Loucy (cell line): Measurements from ENCODE around the gene ANGPTL8.

ENCODE experiments used
- EZH2phosphoT487 ChIP-seq: fragments of 200-600 bp; IDR thresholded peaks from 2 replicates; pipeline ENCODE4 v1.6.1; 2018; ENCODE audit warnings: antibody characterized with exemption, mild to moderate bottlenecking, moderate library complexity, borderline replicate concordance
- TF ChIP-seq, protein P1 (sequence below): fragments of 200-600 bp; sonication (generic); conservative IDR thresholded peaks from 2 replicates; pipeline ENCODE4 v1.5.1; 2014; ENCODE audit warnings: mild to moderate bottlenecking, antibody characterized with exemption, low read length

DNA sequence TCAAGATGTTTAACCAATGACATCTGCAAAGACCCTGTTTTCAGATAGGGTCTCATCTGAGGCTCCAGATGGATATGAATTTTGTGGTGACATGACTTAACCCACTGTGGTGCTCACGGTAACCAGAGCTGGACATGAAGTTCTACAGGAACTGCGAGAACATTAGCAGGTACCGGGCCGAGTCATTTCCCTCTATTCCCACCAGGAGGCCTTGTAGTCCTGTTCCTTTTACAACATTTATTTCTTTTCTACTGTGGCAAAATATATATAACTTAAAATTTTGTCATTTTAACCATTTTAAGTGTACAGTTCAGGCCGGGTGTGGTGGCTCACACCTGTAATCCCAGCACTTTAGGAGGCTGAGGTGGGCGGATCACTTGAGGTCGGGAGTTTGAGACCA, 48.9 kb downstream of the ANGPTL8 start:
- TF ChIP-seq, protein P1, sequence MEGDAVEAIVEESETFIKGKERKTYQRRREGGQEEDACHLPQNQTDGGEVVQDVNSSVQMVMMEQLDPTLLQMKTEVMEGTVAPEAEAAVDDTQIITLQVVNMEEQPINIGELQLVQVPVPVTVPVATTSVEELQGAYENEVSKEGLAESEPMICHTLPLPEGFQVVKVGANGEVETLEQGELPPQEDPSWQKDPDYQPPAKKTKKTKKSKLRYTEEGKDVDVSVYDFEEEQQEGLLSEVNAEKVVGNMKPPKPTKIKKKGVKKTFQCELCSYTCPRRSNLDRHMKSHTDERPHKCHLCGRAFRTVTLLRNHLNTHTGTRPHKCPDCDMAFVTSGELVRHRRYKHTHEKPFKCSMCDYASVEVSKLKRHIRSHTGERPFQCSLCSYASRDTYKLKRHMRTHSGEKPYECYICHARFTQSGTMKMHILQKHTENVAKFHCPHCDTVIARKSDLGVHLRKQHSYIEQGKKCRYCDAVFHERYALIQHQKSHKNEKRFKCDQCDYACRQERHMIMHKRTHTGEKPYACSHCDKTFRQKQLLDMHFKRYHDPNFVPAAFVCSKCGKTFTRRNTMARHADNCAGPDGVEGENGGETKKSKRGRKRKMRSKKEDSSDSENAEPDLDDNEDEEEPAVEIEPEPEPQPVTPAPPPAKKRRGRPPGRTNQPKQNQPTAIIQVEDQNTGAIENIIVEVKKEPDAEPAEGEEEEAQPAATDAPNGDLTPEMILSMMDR: peak; percentile 50
- no peak for TF ChIP-seq EZH2phosphoT487
